Measurements from ENCODE around the gene A2M.

A2M gene

GRCh38 chr12:9091891-9092598 is 23.7 kb downstream of the A2M start:
- ChIA-PET POLR2A (no interaction called here), CTCF (no interaction called here)
- no peak for TF ChIP-seq LEF1 (IDR thresholded peaks at IDR 0.05; ENCODE audit: borderline replicate concordance)
- no peak for TF ChIP-seq FOXK2 (IDR thresholded peaks at IDR 0.05)
- no peak for TF ChIP-seq CTBP1 (IDR thresholded peaks at IDR 0.05; ENCODE audit: borderline replicate concordance)
- no peak for TF ChIP-seq FOXM1 (IDR thresholded peaks at IDR 0.05; ENCODE audit: borderline replicate concordance)
- no peak for TF ChIP-seq ARNT (IDR thresholded peaks at IDR 0.05)
- TF ChIP-seq ELF4 (IDR thresholded peaks at IDR 0.05), result no peak
- TF ChIP-seq ZNF384 (IDR thresholded peaks at IDR 0.05), result no peak
- TF ChIP-seq NFRKB (IDR thresholded peaks at IDR 0.05), result no peak
- no peak for TF ChIP-seq L3MBTL2 (conservative IDR thresholded peaks at IDR 0.05)
- TF ChIP-seq FOXA1 (IDR thresholded peaks at IDR 0.05), result no peak
- no peak for TF ChIP-seq SP1 (IDR thresholded peaks at IDR 0.05)
- TF ChIP-seq HDGF (IDR thresholded peaks at IDR 0.05; ENCODE audit: borderline replicate concordance), result no peak
- DNase-seq (ENCODE audit: extremely low spot score), result no peak

- POLR2A ChIA-PET, result no interaction called here
- no peak for DNase-seq (ENCODE audit: extremely low spot score)
- TF ChIP-seq ARNT (IDR thresholded peaks at IDR 0.05), result no peak
- no peak for TF ChIP-seq NFRKB (IDR thresholded peaks at IDR 0.05)
- TF ChIP-seq FOXM1 (IDR thresholded peaks at IDR 0.05; ENCODE audit: borderline replicate concordance), result no peak
- TF ChIP-seq SP1 (IDR thresholded peaks at IDR 0.05), result no peak
- no peak for TF ChIP-seq FOXK2 (IDR thresholded peaks at IDR 0.05)
- no peak for TF ChIP-seq ELF4 (IDR thresholded peaks at IDR 0.05)
- no peak for TF ChIP-seq BHLHE40 (IDR thresholded peaks at IDR 0.05; ENCODE audit: borderline replicate concordance)
- no peak for TF ChIP-seq SUZ12 (IDR thresholded peaks at IDR 0.05)
- TF ChIP-seq LEF1 (IDR thresholded peaks at IDR 0.05; ENCODE audit: borderline replicate concordance), result no peak
- TF ChIP-seq FOXA1 (IDR thresholded peaks at IDR 0.05), result no peak
- CTCF ChIA-PET, result no interaction called here
Measured at GRCh38 chr12:9090220-9090619, 25.5 kb downstream of the A2M start.

- POLR2A ChIA-PET, result no interaction called here
- CTCF ChIA-PET, result no interaction called here
- TF ChIP-seq TARDBP (IDR thresholded peaks at IDR 0.05) (no peak), FOXM1 (IDR thresholded peaks at IDR 0.05; ENCODE audit: borderline replicate concordance) (no peak), ZNF384 (IDR thresholded peaks at IDR 0.05) (no peak), ELF4 (IDR thresholded peaks at IDR 0.05) (no peak), CTBP1 (IDR thresholded peaks at IDR 0.05; ENCODE audit: borderline replicate concordance) (no peak), BHLHE40 (IDR thresholded peaks at IDR 0.05; ENCODE audit: borderline replicate concordance) (no peak), LEF1 (IDR thresholded peaks at IDR 0.05; ENCODE audit: borderline replicate concordance) (no peak), SP1 (IDR thresholded peaks at IDR 0.05) (no peak), PKNOX1 (IDR thresholded peaks at IDR 0.05) (no peak), FOXK2 (IDR thresholded peaks at IDR 0.05) (no peak), SUZ12 (IDR thresholded peaks at IDR 0.05) (no peak), HDGF (IDR thresholded peaks at IDR 0.05; ENCODE audit: borderline replicate concordance) (no peak), NFRKB (IDR thresholded peaks at IDR 0.05) (no peak), L3MBTL2 (conservative IDR thresholded peaks at IDR 0.05) (no peak), ARNT (IDR thresholded peaks at IDR 0.05) (no peak)
- DNase-seq (ENCODE audit: extremely low spot score), result no peak
Measured at GRCh38 chr12:9087087-9087835, 28.5 kb downstream of the A2M start.

GRCh38 chr12:9086087-9086486 is 29.6 kb downstream of the A2M start:
- no peak for DNase-seq (ENCODE audit: extremely low spot score)
- ChIA-PET POLR2A (no interaction called here), CTCF (no interaction called here)
- TF ChIP-seq LEF1 (IDR thresholded peaks at IDR 0.05; ENCODE audit: borderline replicate concordance), result no peak
- no peak for TF ChIP-seq HDGF (IDR thresholded peaks at IDR 0.05; ENCODE audit: borderline replicate concordance)
- TF ChIP-seq ARNT (IDR thresholded peaks at IDR 0.05), result no peak
- TF ChIP-seq SP1 (IDR thresholded peaks at IDR 0.05), result no peak
- TF ChIP-seq ELF4 (IDR thresholded peaks at IDR 0.05), result no peak
- TF ChIP-seq TARDBP (IDR thresholded peaks at IDR 0.05), result no peak
- TF ChIP-seq NFRKB (IDR thresholded peaks at IDR 0.05), result no peak
- no peak for TF ChIP-seq L3MBTL2 (conservative IDR thresholded peaks at IDR 0.05)
- no peak for TF ChIP-seq PKNOX1 (IDR thresholded peaks at IDR 0.05)
- no peak for TF ChIP-seq FOXM1 (IDR thresholded peaks at IDR 0.05; ENCODE audit: borderline replicate concordance)
- no peak for TF ChIP-seq FOXA1 (IDR thresholded peaks at IDR 0.05)
- TF ChIP-seq BHLHE40 (IDR thresholded peaks at IDR 0.05; ENCODE audit: borderline replicate concordance), result no peak

- POLR2A ChIA-PET, result no interaction called here
- CTCF ChIA-PET, result no interaction called here
Measured at GRCh38 chr12:9084417-9084816, 31.3 kb downstream of the A2M start.

More at GRCh38 chr12:9084417-9084816, 31.3 kb downstream of the A2M start:
- TF ChIP-seq FOXK2 (IDR thresholded peaks at IDR 0.05) (no peak), TARDBP (IDR thresholded peaks at IDR 0.05) (no peak), HDGF (IDR thresholded peaks at IDR 0.05; ENCODE audit: borderline replicate concordance) (no peak), ZNF384 (IDR thresholded peaks at IDR 0.05) (no peak), SUZ12 (IDR thresholded peaks at IDR 0.05) (no peak), BHLHE40 (IDR thresholded peaks at IDR 0.05; ENCODE audit: borderline replicate concordance) (no peak), PKNOX1 (IDR thresholded peaks at IDR 0.05) (no peak), FOXA1 (IDR thresholded peaks at IDR 0.05) (no peak), ARNT (IDR thresholded peaks at IDR 0.05) (no peak), ELF4 (IDR thresholded peaks at IDR 0.05) (no peak), LEF1 (IDR thresholded peaks at IDR 0.05; ENCODE audit: borderline replicate concordance) (no peak), NFRKB (IDR thresholded peaks at IDR 0.05) (no peak), SP1 (IDR thresholded peaks at IDR 0.05) (no peak), L3MBTL2 (conservative IDR thresholded peaks at IDR 0.05) (no peak)
- no peak for DNase-seq (ENCODE audit: extremely low spot score)

All from HEK293T (cell line).